Testis (tissue), 2 donors: ENCODE measurements around the gene DET1.

Source experiments
- POLR2A ChIP-seq: fragments of 450-650 bp; IDR thresholded peaks from one replicate; pipeline ENCODE4 v1.6.1; 2017; ENCODE audit warnings: antibody characterized with exemption, mild to moderate bottlenecking, moderate library complexity
- TF ChIP-seq, protein P1 (sequence below), 3 experiments: fragments of 450-650 bp in 2 of 3; fragments of 200-600 bp in 1 of 3; sonication (generic) in 1 of 3; IDR thresholded peaks; one replicate each; pipeline ENCODE4 v1.5.1; 2016 to 2019; ENCODE audit warnings: antibody characterized with exemption in 3 of 3, mild to moderate bottlenecking in 2 of 3, moderate library complexity in 1 of 3

DNA sequence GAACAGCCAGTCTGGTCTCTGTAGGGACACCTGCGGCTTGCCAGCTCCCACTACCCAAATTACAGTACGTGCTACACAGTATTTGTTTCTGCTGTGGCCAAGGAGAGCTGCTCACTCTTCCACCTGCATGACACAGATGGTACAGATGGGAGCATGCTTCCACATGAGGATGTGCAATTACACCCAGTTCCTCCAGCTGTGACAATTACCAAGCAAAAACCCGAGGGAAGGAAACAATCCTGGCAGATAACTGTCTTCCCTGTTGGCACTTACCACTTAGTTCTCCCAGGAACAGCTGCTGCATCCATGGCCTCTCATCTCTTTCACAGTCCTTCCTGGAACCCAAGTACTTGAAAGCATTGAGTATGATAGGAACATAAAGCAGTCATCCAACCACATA, 34.4 kb downstream of the DET1 start:
- TF ChIP-seq, protein P1, sequence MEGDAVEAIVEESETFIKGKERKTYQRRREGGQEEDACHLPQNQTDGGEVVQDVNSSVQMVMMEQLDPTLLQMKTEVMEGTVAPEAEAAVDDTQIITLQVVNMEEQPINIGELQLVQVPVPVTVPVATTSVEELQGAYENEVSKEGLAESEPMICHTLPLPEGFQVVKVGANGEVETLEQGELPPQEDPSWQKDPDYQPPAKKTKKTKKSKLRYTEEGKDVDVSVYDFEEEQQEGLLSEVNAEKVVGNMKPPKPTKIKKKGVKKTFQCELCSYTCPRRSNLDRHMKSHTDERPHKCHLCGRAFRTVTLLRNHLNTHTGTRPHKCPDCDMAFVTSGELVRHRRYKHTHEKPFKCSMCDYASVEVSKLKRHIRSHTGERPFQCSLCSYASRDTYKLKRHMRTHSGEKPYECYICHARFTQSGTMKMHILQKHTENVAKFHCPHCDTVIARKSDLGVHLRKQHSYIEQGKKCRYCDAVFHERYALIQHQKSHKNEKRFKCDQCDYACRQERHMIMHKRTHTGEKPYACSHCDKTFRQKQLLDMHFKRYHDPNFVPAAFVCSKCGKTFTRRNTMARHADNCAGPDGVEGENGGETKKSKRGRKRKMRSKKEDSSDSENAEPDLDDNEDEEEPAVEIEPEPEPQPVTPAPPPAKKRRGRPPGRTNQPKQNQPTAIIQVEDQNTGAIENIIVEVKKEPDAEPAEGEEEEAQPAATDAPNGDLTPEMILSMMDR (IDR thresholded peaks at IDR 0.05): no peak
- TF ChIP-seq POLR2A: no peak
